ENCODE data around the gene ARAP3. TPM values are rescaled to one million over a fixed set of nuclear protein-coding genes. Genes with fewer than 3 reads are reported as not detected.

ARAP3 gene
- total RNA-seq, 1 donor from 2014 or later, result 17.4 TPM

DNA sequence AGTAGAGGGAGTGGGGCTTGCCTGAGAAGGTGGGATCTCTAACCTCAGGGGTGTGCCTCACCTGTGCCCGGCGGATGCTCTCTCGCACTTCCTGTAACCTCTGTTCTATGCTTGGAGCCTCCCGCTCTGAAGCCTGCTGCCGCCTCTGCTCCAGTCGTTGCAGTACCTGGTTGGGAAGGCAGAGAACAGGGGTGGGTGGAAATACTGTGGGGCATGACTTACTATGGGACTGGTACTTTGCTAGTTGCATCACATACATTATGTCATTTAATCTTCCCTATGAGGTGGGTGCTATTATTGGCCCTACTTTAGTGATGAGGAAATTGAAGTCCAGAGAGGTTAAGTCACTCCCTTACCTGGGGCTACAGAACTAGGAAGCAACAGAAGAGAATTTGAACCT lies 36.0 kb downstream of the ARAP3 start:
- Mint-ChIP-seq H3K9me3 (ENCODE audit: unreplicated experiment) (no peaks in the 10 kb centered on the region), H3K27me3 (ENCODE audit: low read depth, unreplicated experiment) (no peaks in the 10 kb centered on the region), H3K27ac (ENCODE audit: unreplicated experiment) (no peak overlapping the region), H3K4me3 (ENCODE audit: unreplicated experiment) (no peak overlapping the region), H3K36me3 (ENCODE audit: low read depth, unreplicated experiment) (peaks cover 38% of the 10 kb centered on the region), H3K4me1 (ENCODE audit: low read depth, unreplicated experiment) (peaks cover 15% of the 10 kb centered on the region)
- Histone ChIP-seq H3K9me3 (ENCODE audit: insufficient read depth, low read depth, low read length) (no peaks in the 10 kb centered on the region), H3K27me3 (ENCODE audit: insufficient read depth, low read length) (no peaks in the 10 kb centered on the region), H3K36me3 (ENCODE audit: insufficient read depth, low read length) (peaks cover 7% of the 10 kb centered on the region), H2AFZ (ENCODE audit: low read depth, low read length) (no peak overlapping the region), H3K79me2 (ENCODE audit: insufficient read depth, low read length) (peaks cover 3% of the 10 kb centered on the region), H3K4me1 (ENCODE audit: insufficient read depth, low read length) (peaks cover 6% of the 10 kb centered on the region), H4K20me1 (ENCODE audit: insufficient read depth, low read length) (peaks cover 22% of the 10 kb centered on the region), H3K9ac (ENCODE audit: low read length) (no peak overlapping the region), H3K4me3 (ENCODE audit: insufficient read depth, low read depth, low read length) (no peak overlapping the region), H3K4me2 (ENCODE audit: low read length) (no peak overlapping the region), H3K27ac (ENCODE audit: low read depth, low read length) (no peak overlapping the region)
- FAIRE-seq, result no peak
- no peak for TF ChIP-seq EZH2 (IDR thresholded peaks at IDR 0.05; ENCODE audit: insufficient read depth, low read length)
- TF ChIP-seq CTCF (IDR thresholded peaks at IDR 0.05; ENCODE audit: insufficient read depth, low read depth, low read length), result no peak
- DNase-seq (ENCODE audit: low read depth), result no peak

DNA sequence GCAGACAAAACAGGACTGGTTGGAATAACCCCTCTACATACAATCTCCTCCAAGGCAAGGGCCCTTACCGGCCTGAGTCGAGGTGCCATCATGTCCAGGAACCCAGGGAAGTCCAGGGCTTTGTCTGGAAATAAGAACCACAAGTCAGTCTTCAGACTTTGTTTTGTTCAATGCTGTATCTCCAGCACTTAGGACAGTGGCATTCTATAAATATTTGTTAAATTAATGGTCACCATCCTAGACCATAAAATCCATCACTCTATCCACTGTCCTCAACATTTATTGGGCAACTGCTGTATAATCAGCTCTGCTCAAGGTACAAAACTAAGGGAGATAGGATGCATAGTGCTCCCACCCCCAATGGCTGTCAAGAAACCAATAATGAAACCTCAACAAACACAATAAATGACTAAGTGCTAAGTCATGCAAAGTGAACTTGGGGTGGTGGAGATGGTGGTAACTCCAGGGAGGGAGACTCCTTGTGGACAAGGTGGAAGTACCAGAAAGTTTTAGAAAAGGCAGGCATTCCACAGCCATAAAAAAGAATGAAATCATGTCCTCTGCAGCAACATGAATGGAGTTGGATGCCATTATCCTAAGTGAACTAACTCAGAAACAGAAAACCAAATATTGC lies 40.3 kb downstream of the ARAP3 start:
- no peak overlapping the region for H3K27ac ChIP-seq (ENCODE audit: low read depth, low read length)
- TF ChIP-seq CTCF (IDR thresholded peaks at IDR 0.05; ENCODE audit: insufficient read depth, low read depth, low read length) (peak; percentile 36), EZH2 (IDR thresholded peaks at IDR 0.05; ENCODE audit: insufficient read depth, low read length) (no peak)
- FAIRE-seq (no peak), DNase-seq (ENCODE audit: low read depth) (peak; percentile 62)
- no peak overlapping the region for H3K27ac Mint-ChIP-seq (ENCODE audit: unreplicated experiment)
- H3K79me2 ChIP-seq (ENCODE audit: insufficient read depth, low read length), result no peaks in the 10 kb centered on the region
- no peaks in the 10 kb centered on the region for H3K9me3 ChIP-seq (ENCODE audit: insufficient read depth, low read depth, low read length)
- H3K9ac ChIP-seq (ENCODE audit: low read length), result no peak overlapping the region
- H3K36me3 Mint-ChIP-seq (ENCODE audit: low read depth, unreplicated experiment), result peaks cover 31% of the 10 kb centered on the region
- H3K36me3 ChIP-seq (ENCODE audit: insufficient read depth, low read length), result peaks cover 4% of the 10 kb centered on the region
- no peaks in the 10 kb centered on the region for H3K9me3 Mint-ChIP-seq (ENCODE audit: unreplicated experiment)
- no peak overlapping the region for H3K4me3 ChIP-seq (ENCODE audit: insufficient read depth, low read depth, low read length)
- no peaks in the 10 kb centered on the region for H3K27me3 ChIP-seq (ENCODE audit: insufficient read depth, low read length)
- H2AFZ ChIP-seq (ENCODE audit: low read depth, low read length), result no peak overlapping the region
- peaks cover 8% of the 10 kb centered on the region for H3K4me1 Mint-ChIP-seq (ENCODE audit: low read depth, unreplicated experiment)
- peaks cover 8% of the 10 kb centered on the region for H3K4me1 ChIP-seq (ENCODE audit: insufficient read depth, low read length)
- no peaks in the 10 kb centered on the region for H3K27me3 Mint-ChIP-seq (ENCODE audit: low read depth, unreplicated experiment)
- peaks cover 31% of the 10 kb centered on the region for H4K20me1 ChIP-seq (ENCODE audit: insufficient read depth, low read length)
- no peak overlapping the region for H3K4me2 ChIP-seq (ENCODE audit: low read length)
- peak overlapping the region; percentile 2 for H3K4me3 Mint-ChIP-seq (ENCODE audit: unreplicated experiment)

DNA sequence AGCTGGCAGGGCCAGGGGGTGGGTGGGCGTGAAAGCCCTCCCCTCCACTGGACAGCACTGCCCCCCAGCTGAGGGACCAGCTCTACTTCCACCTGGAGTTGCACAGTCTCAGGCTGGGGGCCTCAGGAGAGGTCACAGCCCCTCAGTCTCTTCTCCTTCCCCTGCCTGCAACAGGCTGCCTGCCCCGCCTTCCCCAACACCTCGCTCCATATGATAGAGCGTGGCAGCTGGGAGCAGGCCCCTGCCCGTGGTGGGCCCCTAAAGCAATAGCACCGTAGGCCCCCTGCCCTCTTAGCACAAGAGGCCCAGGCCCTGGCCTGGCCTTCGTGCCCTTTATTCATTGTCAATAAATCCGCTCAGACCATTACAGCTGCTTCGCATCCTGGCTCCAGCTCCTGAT lies 41.3 kb downstream of the ARAP3 start:
- H3K9me3 ChIP-seq (ENCODE audit: insufficient read depth, low read depth, low read length), result no peaks in the 10 kb centered on the region
- H3K4me2 ChIP-seq (ENCODE audit: low read length), result no peak overlapping the region
- H3K36me3 Mint-ChIP-seq (ENCODE audit: low read depth, unreplicated experiment), result peaks cover 22% of the 10 kb centered on the region
- peaks cover 10% of the 10 kb centered on the region for H3K4me1 Mint-ChIP-seq (ENCODE audit: low read depth, unreplicated experiment)
- peaks cover 14% of the 10 kb centered on the region for H3K4me1 ChIP-seq (ENCODE audit: insufficient read depth, low read length)
- no peak overlapping the region for H3K4me3 ChIP-seq (ENCODE audit: insufficient read depth, low read depth, low read length)
- peaks cover 40% of the 10 kb centered on the region for H4K20me1 ChIP-seq (ENCODE audit: insufficient read depth, low read length)
- peaks cover 10% of the 10 kb centered on the region for H3K79me2 ChIP-seq (ENCODE audit: insufficient read depth, low read length)
- no peaks in the 10 kb centered on the region for H3K27me3 ChIP-seq (ENCODE audit: insufficient read depth, low read length)
- no peak overlapping the region for H3K4me3 Mint-ChIP-seq (ENCODE audit: unreplicated experiment)
- DNase-seq (ENCODE audit: low read depth) (no peak), FAIRE-seq (no peak)
- no peak overlapping the region for H2AFZ ChIP-seq (ENCODE audit: low read depth, low read length)
- TF ChIP-seq CTCF (IDR thresholded peaks at IDR 0.05; ENCODE audit: insufficient read depth, low read depth, low read length), result no peak
- no peak for TF ChIP-seq EZH2 (IDR thresholded peaks at IDR 0.05; ENCODE audit: insufficient read depth, low read length)
- H3K27me3 Mint-ChIP-seq (ENCODE audit: low read depth, unreplicated experiment), result no peaks in the 10 kb centered on the region
- no peak overlapping the region for H3K27ac Mint-ChIP-seq (ENCODE audit: unreplicated experiment)
- H3K36me3 ChIP-seq (ENCODE audit: insufficient read depth, low read length), result peaks cover under 1% of the 10 kb centered on the region
- H3K27ac ChIP-seq (ENCODE audit: low read depth, low read length), result no peak overlapping the region
- no peak overlapping the region for H3K9ac ChIP-seq (ENCODE audit: low read length)
- H3K9me3 Mint-ChIP-seq (ENCODE audit: unreplicated experiment), result no peaks in the 10 kb centered on the region
